Measurements from ENCODE around the gene IL23R.

IL23R gene

DNA sequence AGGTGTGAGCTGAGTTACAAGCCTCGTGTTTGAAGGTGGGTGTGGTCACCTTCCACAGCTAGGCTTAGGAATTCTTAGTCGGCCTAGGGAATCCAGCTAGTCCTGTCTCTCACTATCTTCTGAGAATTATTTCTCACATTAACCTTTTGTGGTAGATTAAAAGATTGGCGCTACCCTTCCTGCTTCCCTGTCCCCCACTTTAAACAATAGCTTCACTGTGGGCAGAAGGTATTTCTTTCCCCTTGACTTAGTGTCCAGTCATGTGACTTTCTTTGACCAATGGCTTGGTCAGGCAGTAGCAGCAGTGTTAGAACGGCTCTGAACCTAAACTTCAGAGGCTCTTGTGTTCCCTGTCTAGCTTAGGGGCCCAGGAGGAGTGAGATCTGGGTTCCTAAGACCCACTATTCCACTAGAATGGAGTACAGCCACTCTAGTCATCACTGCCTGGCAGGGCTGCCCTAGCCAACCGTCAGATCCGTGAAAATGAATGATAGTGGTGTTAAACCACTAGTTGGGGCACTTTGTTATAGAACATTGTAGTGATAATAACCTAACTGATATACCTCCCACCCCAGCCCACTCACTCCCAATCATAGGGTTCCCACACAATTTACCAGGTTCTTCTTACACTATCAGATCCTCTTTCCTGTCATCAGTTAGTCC lies 17.6 kb upstream of the IL23R start:
- no peak for DNase-seq

DNA sequence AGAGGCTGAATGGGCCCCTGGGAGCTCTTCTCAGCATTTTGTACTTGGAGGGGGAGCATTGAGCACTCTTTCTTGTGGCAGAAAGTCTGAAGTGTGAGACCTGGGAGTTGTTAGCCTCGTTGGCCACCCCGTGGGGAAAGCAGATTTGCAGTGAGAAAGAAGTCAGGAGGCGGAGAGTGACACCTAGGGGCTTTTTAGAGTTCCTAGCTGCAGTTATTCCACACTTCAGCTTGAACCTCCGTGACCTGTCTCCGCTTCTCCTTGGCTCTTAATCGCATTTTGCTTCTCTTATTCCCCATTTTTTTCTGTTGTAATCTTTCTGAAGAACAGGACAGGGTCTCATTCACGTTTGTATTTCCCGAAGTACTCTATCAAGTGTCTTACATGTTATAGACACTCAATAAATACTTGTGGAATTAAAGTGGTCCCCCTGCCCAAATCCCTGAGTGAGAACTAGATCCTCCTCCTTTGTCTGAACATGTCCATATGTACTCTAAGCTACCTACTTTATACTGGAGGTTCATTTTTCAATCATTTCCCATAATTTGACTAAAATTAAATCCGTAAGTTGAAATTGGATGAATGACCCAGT lies 17.0 kb upstream of the IL23R start:
- DNase-seq: peak in 43 of 56 donors; percentile 2 to 69 (median 24)

DNA sequence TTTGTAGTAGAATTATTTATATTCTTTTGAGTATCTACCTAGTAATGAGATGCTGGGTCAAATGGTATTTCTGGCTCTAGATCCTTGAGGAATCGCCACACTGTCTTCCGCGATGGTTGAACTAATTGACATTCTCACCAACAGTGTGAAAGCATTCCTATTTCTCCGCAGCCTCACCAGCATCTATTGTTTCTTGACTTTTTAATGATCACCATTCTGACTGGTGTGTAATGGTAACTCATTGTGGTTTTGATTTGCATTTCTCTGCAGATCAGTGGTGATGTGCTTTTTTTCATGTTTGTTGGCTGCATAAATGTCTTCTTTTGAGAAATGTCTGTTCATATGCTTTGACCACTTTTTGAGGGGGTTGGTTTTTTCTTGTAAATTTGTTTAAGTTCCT lies 15.3 kb upstream of the IL23R start:
- no peak for DNase-seq

DNA sequence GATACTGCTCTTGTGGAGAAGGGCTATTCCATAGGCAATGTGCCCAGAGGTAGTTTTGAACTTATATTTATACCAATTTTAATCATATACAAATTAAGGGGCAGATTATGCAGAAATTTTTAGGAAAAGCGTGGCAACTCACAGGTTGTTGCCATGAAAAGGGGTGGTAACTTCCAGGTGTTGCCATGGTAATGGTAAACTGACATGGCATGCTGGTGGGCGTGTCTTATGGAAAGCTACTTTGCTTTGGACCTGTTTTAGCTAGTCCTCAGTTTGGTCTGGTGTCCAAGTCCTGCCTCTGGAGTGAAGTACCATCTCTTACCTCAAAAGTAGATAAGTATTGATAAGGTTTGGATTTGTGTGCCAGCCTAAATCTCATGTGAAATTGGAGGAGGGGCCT lies 7.9 kb upstream of the IL23R start:
- DNase-seq: no peak

DNA sequence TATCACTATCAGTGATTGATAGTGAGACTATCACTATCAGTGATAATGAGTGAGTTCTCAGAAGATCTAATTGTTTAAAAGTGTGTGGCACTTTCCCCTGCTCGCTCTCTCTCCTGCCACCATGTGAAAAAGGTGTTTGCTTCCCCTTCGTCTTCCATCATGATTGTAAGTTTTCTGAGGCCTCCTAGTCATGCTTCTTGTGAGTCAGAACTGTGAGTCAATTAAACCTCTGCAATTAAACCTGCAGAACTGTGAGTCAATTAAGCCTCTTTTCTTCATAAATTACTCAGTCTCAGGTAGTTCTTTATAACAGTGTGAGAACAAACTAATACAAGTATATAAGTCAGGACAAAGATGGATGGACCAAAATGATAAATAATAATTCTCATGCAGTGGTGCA lies 7.0 kb upstream of the IL23R start:
- DNase-seq: no peak

DNA sequence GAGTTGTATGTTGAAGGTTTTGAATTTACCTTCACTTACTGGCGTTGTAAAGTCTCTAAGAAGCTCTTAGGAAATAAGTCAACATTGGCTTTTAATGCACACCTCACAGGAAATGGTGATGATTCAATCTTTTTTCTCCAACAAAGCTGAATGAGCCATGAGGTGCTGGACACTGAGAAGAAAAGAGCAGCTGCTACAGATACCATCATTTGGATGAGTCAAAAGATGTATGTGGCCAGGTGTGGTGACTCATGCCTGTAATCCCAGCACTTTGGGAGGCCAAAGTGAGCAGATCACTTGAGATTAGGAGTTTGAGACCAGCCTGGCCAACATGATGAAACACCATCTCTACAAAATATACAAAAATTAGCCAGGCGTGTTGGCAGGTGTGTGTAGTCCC lies 3.3 kb upstream of the IL23R start:
- DNase-seq: no peak

DNA sequence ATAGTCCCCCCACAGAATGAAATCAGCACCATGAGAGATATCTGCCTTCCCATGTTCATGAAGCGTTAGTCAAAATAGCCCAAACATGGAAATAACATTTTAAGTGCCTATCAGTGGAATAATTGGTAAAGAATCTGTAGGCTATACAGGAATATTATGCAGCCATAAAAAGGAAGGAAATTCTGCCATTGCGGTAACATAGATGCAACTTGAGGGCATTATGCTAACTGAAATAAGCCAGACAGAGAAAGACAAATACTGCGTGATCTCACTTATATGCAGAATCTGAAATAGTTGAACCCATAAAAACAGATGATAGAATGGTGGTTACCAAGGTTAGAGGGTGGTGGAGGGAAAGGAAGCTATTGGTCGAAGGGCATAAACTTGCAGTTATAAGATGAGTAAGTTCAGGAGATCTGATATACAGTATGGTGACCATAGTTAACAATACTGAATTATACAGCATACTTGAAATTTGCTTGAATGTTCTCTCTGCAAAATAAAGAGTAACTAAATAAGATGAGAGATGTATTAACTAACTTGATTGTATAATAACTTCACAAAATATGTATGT lies 699 bp upstream of the IL23R start:
- DNase-seq: no peak

DNA sequence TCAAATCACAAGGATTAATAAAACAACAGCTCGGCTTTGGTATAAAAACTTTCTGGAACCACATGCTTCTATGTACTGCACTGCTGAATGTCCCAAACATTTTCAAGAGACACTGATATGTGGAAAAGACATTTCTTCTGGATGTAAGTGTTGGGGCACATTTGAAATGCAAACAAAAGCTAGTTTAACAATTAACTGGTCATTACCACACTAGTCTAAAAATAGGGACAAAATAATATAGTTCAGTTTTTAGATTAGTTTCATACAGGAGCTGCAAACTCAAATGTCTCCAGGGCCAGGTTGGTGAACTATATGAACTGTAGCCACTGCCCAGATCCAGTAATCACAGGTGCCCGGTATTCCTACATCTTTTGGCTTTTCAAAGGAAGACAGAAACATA lies 3.2 kb downstream of the IL23R start:
- DNase-seq: no peak

DNA sequence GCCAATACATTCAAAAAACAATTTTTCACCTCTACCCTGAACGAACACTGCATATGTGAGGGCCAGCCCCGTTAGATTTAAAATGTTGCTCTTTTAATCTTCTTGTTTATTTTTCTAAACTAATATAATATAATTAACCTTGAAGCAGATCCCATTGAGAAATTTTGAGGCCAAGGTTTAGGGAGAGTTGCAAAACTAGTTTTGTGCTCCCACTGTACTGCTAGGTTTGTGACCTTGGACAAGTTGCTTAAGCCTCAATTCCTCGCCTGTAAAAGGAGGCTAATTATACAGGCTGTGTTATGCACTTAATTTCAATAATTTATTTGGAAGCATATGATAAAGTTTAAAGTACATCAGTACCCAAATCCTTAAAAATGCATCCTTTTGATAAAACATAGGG lies 3.7 kb downstream of the IL23R start:
- DNase-seq: no peak

DNA sequence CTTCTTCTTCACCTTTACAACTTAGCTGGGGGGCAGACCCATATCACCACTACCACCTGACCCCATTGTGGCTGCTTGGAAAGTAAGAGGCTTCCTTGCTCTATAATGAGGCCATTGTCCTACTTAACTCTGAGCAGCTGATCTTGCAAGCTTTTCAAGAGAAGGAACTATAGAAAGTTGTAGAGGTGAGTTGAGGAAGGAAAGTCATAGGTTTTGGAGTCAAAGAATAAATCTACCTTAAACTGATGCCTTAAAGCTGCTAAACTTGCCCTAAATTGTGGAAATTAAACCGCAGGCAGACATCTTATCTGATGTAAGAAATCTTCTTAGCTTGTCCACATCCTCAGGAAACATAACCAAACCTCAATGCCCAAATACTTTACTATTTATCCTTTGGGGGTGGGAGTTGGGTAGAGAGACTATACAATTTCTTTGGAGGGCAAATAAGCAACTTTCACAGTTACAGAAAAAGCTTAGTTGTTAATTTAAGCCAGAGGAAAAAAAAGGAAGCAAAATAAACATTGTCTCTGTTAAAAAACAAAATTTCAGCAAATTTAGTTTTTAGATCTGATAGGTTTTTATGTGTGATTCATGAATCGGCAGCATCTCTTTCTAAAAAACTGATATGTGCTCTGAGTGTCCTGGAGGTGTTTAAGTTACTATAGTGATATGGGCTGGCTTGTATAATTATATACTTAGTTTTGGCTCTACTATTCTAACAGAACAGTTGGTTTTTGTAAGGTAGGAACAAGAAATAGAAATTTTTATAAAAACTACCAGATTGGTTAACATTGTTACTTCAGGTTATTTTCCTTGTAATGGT lies 4.7 kb downstream of the IL23R start:
- no peak for DNase-seq

DNA sequence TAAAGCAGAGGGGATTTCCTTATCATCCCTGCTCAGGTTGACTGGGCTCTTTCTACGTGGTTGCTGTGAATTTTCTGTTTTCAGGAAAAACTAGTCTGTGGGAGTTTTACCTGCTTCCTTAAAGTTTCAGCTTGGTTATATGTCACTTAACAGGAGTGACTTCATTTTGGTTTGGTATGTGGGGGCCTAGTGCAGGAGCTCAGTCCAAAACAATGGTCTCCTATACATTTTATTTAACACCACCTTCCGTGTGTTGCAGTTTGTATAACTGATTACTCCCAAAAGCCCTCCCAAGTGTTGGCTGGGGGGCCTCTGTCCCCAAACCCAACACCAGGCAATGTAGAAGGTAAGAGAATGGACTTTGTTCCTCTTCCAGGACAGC lies 5.3 kb downstream of the IL23R start:
- DNase-seq: no peak

DNA sequence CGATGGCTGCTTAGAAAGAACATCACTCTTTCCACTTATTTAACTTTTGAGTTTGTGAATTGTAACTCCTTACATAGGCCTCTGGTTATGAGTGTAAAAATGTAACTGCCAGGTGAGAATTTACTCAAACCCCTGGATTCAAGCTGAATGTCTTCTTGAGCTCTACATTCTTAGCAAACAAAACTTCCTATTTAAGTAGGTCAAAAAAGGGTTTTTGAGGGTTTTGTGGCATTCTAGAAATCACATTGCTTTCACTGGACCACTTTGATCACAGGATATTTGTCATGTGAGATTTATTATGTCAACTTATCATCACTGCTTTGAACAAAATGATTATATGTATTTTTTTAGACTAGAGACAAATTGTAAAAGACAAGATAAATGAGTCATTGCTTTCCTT lies 5.7 kb downstream of the IL23R start:
- DNase-seq: no peak

DNA sequence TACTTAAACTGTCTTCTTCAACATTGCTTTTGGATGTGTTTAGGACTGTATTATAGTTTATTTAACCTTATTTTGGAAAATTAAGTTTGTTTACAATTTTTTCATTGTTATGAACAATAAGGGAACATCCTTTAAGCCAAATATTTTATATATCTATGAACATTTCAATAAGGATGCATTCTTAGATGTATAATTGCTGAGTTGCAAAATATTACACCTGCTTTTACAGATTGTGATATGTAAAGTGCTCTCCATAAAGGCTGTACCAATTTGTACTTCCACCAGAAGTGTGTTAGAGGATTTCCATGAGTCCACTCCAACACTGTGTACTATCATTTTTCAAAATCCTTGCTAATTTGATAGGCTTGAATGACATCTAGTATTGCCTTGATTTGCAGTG lies 7.7 kb downstream of the IL23R start:
- DNase-seq: no peak

DNA sequence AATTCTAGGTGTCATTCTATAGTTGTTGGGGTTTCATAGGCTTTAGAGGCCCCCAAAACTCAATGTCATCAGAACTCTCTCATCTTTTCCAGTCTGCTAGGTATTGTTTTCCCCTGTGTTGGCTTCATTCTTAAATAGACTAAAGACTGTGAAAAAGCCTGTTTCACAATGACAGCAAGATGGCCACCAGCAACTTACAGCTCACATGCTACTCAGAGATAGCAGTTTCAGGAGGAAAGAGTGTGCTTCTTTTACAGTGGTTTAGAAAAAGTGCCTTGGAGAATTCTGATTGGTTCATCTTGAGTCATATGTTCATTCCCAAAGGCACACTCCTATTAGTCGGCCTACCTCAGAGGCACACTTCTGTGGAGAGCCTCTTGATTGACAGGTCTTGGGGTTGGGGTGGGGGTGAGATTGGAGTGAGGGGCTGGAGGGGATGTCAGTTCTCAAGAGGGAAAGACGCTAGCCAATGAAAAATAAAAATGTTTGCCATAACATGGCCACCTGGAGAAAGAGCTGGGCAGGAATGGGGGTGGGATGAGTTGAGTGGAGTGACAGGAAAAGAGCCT lies 8.5 kb downstream of the IL23R start:
- DNase-seq: no peak

DNA sequence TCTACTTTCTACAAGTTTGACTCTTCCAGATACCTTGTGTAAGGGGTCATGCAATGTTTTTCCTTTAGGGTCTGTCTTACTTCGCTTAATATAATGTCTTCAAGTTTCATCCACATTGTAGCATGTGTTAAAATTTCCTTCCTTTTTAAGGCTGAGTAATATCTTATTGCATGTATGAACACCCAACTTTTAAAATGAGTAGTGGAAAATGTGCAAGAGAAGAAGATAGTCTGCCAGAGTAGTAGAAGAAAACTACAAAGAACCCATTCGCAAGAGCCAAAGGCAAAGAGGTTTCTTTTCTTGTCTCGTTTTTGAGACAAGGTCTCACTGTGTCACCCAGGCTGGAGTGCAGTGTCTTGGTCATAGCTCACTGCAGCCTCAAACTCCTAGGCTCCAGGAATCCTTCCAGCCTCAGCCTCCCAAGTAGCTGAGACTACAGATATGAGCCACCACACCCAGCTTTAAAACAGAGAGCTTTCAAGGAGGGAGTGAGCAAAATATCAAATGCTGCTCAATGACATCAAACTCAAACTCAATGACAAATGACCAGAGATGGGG lies 9.4 kb downstream of the IL23R start:
- DNase-seq: no peak

DNA sequence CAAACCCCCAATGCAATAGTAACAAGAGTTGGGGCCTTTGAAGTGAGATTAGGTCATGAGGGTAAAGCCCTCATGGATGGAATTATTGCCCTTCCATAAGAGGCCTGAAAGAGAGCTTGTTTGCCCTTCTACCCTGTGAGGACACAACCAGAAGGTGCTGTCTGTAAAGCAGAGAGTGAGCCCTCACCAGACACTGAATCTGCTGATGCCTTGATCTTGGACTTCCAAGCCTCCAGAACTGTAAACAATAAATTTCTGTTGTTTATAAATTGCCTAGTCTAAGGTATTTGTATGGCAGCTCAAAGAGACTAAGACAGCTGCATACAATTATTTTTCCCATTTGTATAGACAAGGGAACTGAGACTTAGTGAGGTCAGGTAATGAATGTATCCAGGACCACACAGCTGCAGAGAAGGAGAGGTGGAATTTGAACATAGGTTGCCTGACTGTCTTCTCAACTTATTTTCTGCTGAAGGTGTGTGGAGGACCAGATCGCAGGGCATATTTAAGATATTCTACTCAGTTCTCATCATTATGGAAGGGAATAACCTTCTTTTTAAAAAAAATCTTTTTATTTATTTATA lies 18.7 kb downstream of the IL23R start:
- no peak for DNase-seq

DNA sequence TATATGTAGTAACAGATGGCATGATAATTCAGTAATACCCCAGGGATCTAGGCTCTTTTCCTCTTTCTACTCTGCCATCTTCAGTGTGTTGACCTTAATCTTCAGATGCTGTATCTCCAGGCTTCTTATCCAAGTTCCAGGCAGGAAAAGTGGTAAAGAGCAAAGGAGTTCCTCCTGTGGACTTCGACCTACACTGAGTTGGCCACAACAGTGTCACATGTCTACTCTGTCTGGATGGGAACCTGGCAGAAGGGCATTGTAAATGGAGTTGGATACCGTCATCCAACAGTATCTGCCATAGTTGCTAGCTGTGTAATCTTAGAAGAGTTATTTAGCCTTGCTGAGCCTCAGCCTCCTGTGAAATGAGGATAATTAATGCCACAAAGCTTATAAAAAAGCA lies 21.9 kb downstream of the IL23R start:
- no peak for DNase-seq

DNA sequence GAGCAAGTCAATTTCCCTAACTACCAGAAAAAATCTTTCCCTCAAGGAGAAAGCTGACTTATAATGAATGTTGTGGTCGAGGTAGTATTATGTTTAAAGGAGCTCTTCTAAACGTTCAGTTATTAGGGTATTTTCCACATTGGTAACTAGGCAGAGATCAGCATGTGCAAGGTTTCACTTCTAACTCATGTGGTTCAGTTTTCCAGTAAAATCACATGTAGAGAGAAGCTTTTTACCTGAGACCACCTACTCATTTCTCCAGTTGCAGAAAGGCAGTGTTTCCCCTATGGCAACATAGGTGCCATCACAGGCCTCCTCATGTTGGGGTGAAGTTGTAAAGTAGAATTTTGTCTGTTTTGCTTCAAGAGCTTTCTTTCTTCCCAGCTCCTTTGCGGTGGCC lies 23.7 kb downstream of the IL23R start:
- no peak for DNase-seq

DNA sequence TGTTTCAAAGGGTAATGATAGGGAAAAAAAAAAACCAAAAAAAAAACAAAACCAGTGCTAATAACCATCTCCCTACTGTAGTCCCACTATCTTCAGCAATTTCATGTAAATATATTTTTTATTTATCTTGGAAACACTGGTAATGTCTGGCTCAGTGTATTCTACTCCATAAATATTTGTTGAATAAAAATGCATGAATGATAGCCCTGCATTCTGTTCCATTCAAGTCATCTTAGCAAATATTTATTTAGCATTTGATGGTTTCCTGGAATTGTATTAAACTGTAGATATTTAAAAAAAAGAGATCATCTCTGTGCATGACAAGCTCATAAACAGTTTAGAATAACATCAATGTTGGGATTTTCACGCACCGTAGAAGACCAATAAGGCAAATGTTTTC lies 24.2 kb downstream of the IL23R start:
- DNase-seq: no peak

DNA sequence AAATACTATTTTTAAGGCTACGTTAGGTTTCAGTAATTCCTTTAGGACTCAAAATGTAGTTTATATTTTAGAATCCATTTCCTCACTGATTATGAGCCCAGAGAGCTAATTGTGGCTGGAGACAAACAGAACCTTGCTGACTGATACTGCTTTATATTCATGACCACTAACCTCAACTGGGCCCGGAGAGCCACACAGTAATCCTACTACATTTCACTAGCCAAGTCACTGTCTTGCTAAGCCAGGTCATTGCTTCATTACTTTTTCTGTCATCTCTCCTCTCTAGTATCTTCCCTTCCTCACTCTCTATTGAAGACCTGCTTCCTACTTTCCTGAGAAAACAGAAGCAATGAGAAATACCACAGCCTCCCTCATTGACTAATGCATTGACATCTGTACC lies 24.7 kb downstream of the IL23R start:
- no peak for DNase-seq
